NCI-H446 (cell line): ENCODE results near the gene YARS2.

ENCODE experiments used
- DNase-seq, 2 experiments: peaks; one replicate each; lab custom pipeline; 2025; lab: John Stamatoyannopoulos, UW

YARS2 gene

DNA sequence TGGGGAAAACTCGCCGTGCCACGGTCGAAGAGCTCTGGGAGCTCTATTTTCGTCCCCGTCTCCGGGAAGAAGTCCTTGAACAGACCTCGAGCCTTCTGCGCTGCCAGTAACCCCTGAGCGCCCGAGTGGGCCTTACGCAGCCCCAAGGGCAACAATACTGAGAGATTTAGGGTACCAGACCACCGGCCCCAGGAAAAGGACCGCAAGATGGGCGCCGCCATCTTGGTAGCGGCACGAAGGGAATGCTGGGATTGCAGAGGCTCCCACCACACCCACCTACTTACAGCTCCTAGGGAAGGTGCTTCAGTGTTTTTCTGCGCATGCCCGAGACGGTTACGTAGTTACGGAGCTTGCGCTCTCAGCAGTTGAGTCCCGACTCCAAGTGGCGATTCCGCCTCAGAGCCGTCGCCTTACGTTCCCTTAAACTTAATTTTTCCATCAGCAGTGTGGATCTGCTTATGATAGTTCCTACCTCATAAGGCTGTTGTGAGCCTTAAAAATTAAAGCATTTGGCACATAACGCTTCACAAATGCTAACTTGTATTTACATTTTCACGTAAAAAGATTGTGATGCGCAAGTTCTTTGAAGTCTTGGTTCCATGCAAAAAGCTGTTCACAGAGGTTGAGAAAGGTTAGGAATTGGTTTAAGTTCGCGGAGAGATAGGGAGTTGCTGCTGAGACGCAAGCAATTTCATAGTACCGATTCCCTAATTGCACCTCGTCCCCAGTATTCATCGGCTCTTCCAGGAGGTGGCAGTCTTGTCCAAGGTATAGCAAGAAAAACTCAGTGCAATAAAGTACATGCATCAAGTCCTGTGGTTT, at the start of gene YARS2:
YARS2 (minus strand) TSS at position 244 of the 822 bp plus-strand sequence; CDS start at position 221, 23 bp downstream.
- DNase-seq = peak; percentile 92 to 97

DNA sequence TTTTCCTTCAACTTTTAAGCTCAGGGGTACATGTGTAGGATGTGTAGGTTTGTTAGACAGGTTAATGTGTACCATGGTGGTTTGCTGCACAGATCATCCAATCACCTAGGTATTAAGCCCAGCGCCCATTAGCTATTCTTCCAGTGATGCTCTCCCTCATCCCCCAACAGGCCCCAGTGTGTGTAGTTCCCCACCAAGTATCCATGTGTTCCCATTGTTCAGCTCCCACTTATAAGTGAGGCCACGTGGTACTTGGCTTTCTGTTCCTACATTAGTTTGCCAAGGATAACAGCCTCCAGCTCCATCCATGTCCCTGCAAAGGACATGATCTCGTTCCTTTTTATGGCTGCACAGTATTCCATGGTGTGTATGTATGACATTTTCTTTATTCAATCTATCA, 48.6 kb upstream of the YARS2 start:
- DNase-seq = no peak

DNA sequence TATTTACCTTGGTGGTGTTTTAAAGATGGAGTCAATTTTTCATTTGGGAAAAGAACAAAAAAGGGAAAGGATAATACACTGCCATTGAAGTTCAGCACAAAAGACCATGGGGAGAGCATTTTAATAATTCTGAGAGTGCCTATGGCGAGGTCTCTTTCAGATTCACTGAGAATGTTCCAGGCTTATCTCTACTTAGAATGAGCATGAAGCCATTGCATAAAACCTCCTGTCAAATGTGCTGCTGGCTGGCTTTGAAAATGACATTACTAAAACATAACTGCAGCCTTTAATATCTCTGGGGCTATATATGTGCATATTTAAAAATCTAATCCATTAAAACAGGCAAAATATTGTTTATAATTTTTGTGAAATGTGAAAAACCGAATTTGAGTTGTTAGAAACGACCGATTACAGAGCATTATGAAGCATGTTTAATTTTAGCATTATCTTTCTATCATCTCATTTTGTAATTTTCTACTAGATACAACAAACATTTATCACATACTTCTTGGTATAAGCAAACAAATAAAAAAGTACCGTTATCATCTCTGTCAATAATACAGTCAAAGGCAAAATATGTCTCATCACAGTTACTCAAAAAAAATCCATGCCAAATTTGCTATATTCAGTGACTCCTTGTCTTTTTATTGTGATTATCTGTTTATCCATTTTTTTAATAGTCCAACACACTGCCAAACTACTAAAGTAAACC, 45.7 kb upstream of the YARS2 start:
- DNase-seq = no peak

DNA sequence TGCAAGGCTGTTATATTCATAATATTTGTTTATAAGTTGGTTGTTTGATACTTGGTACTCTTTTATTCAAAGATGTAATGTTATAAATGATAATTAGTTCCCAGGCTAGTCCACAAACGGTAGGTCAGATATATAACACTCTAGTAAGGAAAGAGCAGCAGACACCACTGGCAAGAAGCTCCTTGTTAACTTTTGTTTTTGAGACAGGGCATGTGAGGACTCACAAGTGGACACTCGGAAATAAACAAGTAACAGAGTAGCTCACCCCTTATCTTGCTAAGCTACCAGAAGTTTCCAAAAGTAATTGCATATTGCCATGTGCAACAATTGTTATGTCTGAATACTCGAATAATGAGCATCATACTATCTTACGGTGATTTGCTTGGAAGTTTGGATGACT, 38.6 kb upstream of the YARS2 start:
- DNase-seq = no peak

DNA sequence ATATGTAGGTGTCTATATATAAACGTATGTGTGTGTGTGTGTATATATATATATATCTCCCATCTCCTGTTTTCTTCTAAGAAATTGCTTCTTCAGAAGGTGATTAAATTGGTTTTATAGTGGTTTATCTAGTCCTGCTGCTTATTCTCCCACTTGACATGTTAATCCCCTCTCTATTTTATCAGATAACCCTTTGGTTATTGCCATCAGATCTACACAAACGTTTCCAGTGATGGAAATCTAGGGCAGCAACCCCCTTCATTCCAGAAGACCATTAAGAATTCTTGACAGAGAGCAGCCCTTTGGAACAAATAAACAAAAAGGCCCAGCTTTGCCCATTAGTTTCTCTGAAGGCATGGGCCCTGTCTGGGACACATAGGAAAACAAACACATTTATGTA, 34.2 kb upstream of the YARS2 start:
- DNase-seq = no peak

DNA sequence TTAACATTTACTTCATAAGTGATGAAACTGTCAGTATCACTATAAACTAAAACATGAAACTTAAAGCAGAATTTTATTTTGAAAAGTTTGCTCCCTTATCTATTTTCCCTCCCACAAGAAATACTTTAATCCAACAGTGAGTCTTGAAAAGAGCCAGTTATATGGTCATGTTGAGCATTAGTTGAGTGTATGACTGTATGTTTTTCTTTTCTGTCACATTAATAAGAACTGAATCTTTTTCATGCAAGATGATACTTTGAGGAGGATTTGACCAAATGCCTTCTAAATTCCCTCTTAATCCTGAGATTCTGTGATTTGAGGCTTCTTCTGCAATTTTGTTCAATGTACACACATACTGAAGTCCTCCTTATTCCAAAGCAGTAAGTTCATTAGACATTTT, 33.7 kb upstream of the YARS2 start:
- DNase-seq = no peak

DNA sequence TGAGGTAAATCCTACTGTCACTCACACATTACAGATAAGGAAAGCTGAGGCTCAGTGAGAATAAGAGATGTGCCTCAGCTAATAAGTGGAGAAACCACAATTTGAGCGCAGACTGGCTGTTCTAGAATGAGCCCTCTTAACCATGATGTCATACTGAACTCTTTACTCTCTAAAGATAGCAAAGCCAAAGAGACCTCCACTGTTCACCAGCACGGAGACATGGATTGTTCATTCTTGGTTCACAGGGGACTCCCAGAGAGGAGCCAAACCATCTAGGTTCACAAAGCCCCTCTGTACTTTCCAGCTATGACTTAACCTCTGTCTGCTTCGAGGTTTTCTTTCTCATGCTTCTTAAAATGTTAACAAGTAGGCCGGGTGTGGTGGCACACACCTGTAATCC, 32.7 kb upstream of the YARS2 start:
- no peak for DNase-seq

DNA sequence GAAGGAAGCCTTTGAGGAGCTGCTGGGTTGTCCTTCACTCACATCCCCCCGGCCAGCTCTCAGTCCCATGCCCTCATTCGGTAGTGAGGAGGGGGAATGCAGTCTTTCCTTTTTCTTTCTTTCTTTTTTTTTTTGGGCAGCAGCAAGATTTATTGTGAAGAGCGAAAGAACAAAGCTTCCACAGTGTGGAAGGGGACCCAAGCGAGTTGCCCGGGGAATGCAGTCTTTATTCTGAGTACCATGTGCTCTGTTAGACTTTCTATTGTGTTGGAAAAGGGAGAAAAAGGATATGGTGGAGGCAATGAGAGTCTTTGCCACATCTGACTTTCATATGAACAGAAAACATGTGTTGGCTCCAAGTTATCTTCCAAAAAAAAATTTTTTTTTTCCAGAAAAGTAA, 29.9 kb upstream of the YARS2 start:
- DNase-seq = no peak

DNA sequence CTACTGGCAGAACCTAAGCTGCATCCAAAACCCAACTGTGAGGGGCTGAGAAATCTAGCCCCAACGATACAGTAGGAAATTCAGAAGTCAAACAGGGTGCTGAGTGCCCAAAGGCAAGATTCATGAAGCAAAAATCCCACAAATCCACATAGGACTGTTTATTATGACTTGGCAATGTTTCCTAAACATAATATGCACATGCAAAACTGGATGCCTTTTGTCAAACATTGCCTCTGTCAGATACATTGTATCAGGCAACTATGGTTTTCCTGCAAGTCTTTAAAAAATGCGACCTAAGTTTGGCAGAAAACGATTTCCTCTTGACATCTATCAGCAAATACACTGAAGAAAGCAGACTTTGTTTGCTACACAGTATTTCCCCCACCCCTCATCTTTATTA, 27.3 kb upstream of the YARS2 start:
- no peak for DNase-seq

DNA sequence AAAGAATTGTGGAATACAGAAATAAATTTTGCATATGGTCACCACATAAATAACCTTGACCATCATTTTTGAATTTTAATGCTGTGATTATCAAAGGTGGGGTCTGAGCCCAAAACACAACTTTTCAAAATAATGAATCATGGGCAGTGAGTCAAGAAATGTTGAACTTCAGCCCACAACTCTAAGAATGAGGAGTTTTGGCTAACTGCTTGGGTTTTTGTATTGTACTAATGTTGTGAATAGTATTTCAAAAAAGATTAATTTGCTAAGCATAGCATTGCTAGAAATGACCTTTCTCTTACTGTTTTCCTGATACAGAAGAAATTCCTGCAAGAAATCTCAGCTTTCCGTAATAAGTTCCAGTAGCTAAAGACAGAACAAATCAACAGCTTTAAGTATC, 24.4 kb upstream of the YARS2 start:
- no peak for DNase-seq

DNA sequence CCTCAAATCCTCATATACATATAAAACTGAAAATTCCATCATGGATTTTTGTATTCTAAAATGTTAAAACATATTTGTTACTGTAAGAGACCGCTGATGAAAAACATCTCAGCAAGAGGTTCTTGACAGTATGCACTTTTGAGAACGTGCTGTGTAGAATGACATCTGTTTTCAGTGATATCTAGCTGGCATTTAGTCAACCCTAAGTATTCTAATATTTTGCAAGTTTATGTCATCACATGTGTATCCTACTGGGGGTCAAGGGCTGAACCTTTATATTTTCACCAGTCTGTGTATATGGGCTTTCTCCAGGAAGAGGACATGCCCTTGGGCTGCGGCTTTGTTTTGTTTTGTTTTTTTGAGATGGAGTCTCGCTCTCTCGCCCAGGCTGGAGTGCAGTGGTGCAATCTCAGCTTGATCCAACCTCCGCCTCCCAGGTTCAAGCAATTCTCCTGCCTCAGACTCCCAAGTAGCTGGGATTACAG, 22.0 kb upstream of the YARS2 start:
- no peak for DNase-seq

DNA sequence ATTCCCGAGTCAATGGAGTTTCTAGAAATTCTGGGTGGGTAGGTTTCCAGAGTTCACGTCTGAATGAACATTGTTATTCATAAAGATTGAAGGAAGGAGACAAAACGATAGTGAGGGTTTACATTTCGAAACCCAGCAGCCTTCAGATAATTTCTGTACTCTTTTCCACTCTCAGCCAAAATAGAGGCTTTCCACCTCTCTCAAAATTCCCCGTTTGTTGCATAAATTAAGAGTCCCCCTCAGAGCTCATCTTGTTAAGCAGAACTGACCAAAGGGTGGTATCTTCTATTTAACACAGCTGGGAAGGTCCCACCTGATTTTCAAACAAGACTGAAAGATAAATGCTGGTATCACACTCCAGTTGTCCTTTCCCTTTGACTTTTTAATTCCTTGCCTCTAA, 21.5 kb upstream of the YARS2 start:
- DNase-seq = no peak

DNA sequence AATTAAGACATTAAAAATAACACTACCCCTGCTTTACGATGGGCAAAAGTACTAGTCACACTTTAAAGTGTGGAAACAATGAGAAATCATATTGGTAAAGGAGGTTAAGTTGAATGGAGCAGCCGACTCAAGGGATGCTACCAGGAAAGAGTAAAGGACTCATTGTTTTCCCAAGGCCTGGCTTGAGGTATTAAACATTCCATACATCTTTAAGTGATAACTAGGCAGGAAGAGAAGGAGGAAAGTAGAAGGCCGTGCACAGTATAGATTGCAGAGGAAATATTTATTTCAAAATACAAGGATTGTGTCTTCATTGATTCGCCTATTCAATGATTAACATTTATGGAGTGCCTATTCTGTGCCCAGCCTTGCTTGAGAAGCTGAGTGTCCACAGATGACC, 20.6 kb upstream of the YARS2 start:
- DNase-seq = no peak

DNA sequence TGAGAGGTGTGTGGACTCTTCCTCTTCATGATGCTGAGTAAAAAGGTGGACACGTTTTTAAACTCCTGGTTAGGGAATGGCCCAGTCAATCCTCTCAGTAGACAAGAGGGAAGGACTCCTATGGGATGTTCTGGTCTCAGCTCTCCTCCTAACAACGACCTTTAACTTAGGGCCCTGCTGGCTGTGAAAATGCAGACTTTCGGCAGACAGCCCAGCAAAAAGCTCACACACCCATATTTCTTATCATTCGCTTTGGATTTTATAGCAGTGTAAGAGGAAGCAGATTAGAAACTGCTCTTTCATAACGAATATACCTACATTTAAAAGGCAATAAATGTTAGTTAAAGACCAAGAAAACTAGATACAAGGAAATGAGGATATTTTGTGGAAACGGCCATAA, 18.0 kb upstream of the YARS2 start:
- no peak for DNase-seq

DNA sequence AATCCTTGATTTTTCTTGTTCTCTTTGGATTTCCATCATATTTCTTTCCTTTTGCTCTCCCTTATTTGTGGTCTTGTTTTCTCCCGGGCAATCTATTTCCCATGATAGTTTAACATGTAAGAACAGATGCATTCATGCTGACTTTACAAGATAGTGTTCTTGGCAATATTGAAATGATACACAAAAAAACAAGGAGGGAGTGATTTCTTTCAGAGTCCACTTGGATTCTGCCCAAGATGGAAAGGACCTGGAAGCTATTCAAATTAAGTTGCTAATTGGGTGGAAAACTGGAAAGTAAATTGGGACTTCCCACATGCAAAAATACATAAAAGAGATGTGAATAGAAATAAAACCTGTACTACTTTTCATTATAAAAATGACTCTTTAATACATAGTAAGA, 14.4 kb upstream of the YARS2 start:
- DNase-seq = peak in 1 of 2 experiments; percentile 22

DNA sequence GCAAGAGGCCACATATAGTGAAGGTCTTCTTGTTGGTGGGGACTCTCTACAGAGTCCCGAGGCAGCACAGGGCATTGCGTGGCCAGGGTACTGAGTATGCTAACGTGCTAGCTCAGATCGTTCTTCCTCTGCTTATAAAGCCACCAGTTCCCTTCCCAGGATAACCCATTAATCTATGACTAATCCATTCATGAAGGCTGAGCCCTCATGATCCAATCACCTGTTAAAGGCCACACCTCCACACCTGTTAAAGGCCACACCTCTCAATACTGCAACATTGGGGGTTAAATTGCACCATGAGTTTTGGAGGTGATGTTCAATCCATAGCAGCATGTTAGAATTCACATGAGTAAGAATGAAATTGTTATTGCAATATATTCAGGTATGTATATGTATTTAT, 12.8 kb upstream of the YARS2 start:
- DNase-seq = no peak

DNA sequence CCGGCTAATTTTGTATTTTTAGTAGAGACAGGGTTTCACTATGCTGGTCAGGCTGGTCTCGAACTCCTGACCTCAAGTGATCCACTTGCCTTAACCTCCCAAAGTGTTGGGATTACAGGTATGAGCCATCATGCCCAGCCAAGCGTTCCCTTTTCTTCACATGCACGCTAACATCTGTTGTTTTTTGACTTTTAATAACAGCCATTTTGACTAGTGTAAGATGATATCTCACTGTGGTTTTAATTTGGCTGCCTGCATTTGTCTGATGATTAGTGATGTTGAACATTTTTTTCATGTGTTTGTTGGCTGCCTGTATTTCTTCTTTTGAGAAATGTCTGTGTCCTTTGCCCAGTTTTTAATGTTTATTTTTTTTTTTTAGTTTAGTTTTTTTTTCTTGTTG, 10.2 kb upstream of the YARS2 start:
- peak in 1 of 2 experiments; percentile 47 for DNase-seq

DNA sequence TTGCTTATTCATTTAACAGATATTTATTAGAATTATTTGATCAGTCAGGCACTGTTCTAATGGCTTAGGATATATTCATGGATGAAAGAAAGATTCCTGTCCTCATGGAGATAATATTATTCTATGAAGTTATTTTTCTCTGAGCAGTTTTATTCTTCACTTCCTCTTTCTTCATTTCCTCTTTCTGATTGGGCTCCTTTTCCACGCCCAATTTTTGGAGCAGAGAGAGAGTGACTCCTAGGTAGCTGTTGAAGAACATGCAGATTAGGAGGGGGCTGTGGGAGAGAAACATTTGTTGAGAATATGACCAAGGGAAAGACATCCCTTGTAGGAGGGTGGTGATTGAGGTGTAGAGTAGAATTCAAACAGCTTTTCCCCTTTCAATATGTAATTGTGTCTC, 6.0 kb upstream of the YARS2 start:
- DNase-seq = no peak

DNA sequence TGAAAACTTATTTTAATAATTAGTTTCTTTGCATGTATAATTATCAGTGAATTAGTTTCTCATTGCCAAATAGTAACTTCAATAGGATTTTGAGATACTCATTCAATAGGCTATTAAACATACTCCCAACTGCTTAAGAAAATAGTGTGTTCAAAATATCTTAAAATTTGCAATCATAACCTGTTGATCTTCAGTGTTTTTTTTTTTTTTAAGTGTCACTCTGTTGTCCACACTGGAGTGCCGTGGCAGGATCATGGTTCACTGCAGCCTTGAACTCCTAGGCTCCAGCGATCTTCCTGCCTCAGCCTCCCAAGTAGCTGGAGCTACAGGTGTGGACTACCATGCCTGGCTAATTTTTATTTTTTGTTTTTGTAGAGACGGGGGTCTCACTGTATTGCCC, 1.5 kb upstream of the YARS2 start:
- no peak for DNase-seq

DNA sequence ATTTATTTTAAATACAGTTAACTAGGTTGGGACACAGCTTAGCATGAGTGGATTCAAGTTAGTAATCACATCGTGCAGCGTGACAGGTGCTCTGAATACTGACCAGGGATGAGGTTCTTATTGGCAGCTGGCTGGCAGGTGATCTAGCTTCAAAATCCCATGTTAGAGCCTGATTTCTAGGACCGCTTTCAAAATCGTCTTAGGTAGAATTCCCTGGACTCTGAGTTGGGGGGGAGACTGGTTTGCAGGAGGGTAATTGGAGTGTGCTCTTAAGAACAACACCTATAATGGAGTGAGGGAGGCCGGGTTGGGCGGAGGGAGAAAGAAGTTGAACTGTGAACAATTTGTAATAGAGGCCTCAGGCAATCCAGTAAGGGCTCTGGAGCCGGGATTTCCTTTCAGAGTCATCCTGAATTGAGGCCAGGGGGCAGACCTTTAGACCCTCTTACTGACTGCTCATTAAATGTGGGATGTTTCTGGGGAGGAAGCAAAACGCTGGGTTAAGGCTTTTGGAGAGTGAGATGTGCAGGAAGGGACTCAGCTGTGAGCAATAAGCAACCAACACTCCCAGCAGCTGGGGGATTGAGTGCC, 874 bp upstream of the YARS2 start:
- no peak for DNase-seq

DNA sequence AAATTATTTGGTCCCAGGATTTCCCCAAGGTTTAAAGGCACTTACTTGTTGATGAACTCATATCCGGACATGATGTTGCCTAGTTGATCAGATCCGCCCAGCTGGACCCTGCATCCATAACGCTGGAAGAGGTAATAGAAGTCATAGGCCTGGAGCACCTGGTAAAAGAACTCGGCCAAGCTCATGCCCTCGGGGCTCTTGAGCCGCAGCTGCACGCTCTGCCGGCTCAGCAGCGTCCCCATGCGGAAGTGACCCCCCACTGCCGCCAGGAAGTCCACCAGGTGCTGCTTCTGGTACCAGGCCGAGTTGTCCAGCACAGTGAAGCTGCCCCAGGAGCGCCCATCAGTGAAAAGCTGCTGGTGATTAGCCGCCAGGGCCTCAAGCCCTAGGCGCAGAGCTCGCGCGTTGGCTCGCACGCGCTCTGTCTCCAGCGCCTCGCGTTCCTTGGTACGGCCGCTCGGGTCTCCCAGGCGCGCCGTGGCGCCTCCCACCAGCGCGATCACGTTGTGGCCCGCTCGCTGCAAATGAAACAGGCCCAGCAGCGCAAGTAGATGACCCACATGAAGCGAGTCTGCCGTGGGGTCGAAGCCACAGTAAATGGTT, 545 bp downstream of the YARS2 start:
- peak; percentile 35 to 62 for DNase-seq

DNA sequence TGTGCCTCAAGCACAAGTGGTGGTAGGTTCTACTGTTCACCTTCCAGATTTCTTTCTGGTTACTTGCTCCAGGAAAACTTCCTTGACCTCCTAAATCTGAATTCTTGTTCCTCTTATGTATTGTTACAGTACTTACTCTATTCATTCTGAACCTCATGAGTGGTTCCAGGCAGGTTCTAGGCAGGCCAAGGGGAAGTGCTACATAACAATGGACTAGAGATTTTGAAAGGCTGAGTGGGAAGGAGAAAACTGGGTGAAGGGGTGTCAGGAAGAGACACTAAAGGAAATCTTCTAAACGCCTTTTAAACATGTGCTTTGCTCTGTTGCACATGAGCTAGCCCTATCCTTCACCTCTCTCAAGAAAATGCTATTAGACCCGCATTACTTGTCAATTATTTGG, 1.6 kb downstream of the YARS2 start:
- no peak for DNase-seq

DNA sequence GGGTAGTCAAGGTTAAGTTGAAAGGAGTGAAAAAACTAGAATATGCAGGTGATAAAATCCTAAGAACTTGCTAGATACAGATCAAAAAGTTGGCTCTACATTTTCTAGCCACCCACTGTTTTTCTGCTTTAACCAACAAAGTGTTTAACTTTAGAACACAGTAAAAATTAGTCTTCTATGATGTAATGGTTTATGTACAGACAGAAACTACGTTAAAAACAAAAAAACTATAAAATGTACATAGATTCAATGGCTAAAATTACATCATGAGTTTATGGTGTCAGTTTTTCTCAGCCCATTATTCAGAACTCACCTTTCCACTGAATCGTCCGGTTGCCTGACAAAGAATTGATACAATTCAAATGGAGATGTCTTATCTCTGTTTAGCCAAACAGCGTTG, 2.1 kb downstream of the YARS2 start:
- no peak for DNase-seq
